Adrenal gland (tissue), 5 donors: ENCODE measurements around the gene EEF1AKMT1.

ENCODE experiments used
- POLR2A ChIP-seq, 2 donors: fragments of 450-650 bp; IDR thresholded peaks; one replicate each; pipeline ENCODE4 v1.6.1; 2017; ENCODE audit warnings: antibody characterized with exemption in 2 of 2, mild to moderate bottlenecking in 2 of 2, moderate library complexity in 1 of 2
- TF ChIP-seq, protein P1 (sequence below), 6 experiments: fragments of 450-650 bp in 4 of 6; fragments of 200-600 bp in 2 of 6; sonication (generic) in 1 of 6; IDR thresholded peaks; 1 replicate in 5 of 6; 2 replicates in 1 of 6; pipeline versions ENCODE4 v1.5.1 to v1.8.0; 2016 to 2021; ENCODE audit warnings: antibody characterized with exemption in 6 of 6, mild to moderate bottlenecking in 2 of 6, moderate library complexity in 1 of 6
- donor health status: DM: no; HTN: no; CAD: no.

DNA sequence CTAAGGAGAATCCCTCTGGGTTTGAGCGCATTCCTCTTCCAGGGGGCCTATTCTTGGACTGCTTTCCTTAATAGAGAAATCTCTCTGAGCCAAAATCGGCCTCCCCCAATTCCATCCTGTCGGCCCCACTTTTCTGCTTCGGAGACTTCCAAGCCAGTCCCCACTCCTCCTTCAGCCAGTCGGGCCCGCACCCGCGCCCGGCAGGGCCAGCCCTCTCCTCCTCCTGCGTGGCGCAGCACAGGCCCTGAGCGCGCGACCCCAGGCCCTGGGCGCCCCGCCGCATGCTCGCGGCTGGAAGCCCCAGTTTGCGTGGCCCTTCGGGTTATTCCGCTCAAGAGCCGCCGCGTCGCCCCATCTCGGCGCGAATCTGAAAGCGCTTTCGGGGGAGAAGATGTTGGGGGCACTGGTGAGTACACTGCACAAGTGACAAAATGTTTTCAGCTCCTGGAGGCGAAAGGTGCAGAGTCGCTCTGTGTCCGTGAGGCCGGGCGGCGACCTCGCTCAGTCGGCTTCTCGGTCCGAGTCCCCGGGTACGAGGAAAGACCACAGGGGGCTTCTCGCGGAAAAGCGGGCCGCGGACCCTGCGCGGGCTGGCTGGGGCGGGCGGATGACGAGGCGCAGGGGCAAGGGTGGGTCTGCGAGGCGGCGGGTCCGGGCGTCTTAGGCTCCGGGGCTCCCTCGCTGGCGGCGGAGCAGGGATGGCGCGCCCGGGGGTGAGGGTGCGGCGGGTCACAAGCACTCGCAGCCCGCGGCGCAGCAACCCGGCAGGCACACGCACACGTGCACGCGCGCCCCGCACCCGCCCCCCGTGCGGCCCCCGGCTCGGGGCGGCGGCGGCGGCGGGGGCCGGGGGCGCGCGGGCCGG, 70.6 kb downstream of the EEF1AKMT1 start, which contains the start of gene IL17D:
- TF ChIP-seq, protein P1, sequence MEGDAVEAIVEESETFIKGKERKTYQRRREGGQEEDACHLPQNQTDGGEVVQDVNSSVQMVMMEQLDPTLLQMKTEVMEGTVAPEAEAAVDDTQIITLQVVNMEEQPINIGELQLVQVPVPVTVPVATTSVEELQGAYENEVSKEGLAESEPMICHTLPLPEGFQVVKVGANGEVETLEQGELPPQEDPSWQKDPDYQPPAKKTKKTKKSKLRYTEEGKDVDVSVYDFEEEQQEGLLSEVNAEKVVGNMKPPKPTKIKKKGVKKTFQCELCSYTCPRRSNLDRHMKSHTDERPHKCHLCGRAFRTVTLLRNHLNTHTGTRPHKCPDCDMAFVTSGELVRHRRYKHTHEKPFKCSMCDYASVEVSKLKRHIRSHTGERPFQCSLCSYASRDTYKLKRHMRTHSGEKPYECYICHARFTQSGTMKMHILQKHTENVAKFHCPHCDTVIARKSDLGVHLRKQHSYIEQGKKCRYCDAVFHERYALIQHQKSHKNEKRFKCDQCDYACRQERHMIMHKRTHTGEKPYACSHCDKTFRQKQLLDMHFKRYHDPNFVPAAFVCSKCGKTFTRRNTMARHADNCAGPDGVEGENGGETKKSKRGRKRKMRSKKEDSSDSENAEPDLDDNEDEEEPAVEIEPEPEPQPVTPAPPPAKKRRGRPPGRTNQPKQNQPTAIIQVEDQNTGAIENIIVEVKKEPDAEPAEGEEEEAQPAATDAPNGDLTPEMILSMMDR (IDR thresholded peaks at IDR 0.05) = peak in 1 of 6 experiments; percentile 7
- TF ChIP-seq POLR2A (IDR thresholded peaks at IDR 0.05) = no peak
